HPDE6-E6E7 (cell line): ENCODE data around the gene ATP1A1.

Experiments
- DNase-seq: peaks from one replicate; pipeline ENCODE4 v3.0.0; 2011; ENCODE audit warnings: missing footprints; ENCODE audit errors: extremely low spot score

ATP1A1 gene

GRCh38 chr1:116415200-116415698, 42.2 kb downstream of the ATP1A1 start:
- no peak for DNase-seq

DNA sequence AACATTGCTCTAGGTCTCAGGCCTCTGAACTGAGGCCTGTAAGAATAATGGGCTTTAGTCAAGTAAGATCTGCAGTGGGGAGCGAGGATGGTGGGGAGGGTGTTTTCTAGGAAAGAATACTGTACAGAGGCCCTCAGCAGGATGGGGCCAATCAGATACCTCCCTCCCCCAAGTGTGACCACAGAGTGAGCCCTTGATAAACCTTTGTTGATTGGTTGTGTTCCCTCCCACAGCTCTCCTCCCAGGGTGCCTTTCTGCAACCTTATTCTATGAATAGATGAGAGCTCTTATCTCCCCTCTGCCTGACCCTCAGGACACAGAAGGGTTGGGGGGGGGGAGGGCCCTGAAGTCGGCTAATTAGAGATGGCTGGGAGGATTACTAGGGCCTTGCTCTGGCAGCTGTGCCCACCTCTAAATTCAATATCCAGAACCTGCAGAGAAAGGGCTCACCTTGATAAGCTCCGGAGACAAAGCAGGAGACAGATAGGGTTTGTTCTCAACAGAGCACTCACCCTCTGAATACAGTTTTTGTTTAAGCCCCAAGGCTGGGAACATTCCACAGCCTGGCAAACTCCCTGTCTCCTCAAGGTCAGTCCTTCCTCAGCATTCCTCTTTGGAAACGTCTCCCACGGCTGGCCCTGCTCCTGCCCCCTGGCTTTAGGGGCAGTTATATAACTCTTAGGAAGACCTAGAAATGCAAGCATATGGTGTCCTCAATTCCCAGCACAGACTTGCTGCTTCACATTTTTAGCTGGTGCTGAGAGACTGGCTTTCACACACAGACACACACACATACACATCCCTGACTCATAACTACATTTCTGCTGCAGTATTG, 42.9 kb downstream of the ATP1A1 start:
- DNase-seq = no peak

DNA sequence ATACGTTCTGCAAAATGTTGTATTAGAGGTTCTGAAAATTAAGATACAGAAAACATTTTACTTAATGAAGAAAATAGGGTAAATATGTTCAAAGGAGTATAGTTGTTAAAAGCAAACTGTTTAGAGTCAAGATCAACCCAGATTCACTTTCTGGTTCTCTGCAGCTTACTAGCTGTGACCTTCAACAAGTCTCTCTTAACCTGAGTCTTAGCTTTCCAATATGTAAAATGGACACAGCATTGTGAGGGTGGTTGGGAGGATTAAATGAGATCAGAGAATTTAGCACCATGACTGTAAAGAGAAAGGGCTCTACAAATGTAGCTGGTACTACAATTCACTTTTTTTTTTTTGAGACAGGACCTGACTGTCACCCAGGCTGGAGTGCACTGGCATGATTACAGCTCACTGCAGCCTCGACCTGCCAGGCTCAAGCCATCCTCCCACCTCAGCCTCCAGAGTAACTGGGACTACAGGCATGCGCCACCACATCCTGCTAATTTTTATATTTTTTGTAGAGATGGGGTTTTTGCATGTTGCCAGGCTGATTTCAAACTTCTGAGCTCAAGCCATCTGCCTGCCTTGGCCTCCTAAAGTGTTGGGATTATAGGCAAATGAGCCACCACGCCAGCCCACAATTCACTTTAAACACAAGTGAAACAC, 43.9 kb downstream of the ATP1A1 start:
- no peak for DNase-seq

DNA sequence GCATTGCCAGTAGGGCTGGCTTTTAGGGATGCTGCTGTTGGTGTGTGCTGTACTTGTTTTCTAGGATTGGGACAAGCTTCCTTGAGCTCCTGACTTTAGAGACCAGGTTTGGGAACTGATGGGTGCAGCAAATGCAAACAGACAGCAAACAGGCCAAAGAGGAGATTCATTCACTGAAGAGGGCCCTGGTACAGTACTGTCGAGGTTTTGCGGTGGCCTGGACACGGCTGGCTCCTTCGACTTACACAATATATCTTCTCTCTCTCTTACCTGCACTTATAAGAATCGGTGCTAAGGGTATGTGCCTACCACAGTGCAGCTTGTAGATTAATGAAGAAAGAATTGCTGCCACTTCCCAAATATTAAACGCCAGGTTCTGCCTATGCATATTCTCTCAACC, 44.6 kb downstream of the ATP1A1 start:
- DNase-seq = no peak

- no peak for DNase-seq
These were observed 45.2 kb downstream of the ATP1A1 start for GRCh38 chr1:116418091-116418830.

GRCh38 chr1:116420417-116421200, 47.6 kb downstream of the ATP1A1 start:
- no peak for DNase-seq

GRCh38 chr1:116424438-116424837, 51.4 kb downstream of the ATP1A1 start:
- no peak for DNase-seq

DNA sequence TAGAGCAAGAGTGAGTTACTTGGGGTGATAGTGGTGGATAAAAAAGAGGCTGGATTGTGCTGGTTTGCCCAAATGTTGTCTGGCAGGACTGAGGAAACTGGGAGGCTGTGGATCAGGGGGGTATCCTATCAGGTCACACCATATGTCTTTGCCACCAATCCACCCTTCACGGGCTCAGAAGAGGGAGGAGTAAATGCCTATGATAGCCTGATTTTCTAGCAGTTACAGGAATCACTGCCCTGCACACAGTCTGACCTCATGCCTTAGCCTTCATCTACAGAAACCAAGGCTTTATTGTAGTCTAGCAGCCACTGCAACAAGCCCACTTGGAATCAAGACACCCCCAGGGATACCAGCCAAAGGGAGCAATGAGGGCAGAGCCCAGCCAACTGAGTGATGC, 51.8 kb downstream of the ATP1A1 start:
- no peak for DNase-seq

- no peak for DNase-seq
These were observed 52.9 kb downstream of the ATP1A1 start for GRCh38 chr1:116425987-116426386.

DNA sequence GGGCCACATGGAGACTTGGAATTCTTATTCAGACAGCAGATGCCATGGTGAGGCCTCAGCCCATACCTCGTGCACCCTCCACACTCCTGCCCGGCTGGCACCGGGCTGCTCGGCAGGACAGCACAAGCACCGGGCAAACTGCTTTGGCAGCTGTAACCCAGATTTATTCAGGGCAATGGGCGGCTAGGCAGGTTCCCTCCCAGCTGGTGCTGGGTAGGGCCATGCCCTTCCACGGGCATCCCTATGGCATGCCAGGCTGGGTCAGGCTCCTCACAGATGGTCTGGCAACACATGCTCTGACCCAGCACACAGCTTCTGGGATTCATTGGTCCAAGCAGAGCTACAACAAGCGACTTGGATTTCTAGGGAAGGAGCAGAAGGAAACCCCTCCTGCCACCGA, 53.4 kb downstream of the ATP1A1 start:
- DNase-seq = no peak

- no peak for DNase-seq
These were observed 55.5 kb downstream of the ATP1A1 start for GRCh38 chr1:116428576-116428975.

DNA sequence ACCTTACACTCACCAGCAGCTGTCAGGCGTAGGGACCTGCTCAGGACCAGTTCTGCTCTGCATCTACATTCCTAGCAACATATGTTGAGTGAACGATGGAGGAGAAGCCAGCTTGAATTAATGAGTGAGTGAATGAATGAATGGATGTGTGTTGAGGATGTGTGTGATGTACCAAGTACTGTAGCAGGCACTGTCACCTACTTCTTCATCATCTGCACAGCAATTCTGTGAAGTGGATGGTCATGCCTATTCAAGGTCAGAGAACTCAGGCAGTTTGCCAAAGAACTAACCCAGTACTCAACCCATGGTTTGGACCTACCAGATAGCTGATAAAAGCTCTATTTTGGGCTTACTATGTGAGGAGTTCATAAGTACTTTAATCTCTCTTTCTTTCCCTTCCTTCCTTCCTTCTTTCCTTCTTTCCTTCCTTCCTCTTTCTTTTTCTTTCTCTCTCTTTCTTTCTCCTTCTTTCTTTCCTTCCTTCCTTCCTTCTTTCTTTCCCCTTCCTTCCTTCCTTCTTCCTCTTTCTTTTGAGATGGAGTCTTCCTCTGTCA, 56.9 kb downstream of the ATP1A1 start:
- no peak for DNase-seq

GRCh38 chr1:116431870-116432500, 58.9 kb downstream of the ATP1A1 start:
- DNase-seq = no peak

GRCh38 chr1:116432655-116433265, 59.7 kb downstream of the ATP1A1 start:
- DNase-seq = no peak

DNA sequence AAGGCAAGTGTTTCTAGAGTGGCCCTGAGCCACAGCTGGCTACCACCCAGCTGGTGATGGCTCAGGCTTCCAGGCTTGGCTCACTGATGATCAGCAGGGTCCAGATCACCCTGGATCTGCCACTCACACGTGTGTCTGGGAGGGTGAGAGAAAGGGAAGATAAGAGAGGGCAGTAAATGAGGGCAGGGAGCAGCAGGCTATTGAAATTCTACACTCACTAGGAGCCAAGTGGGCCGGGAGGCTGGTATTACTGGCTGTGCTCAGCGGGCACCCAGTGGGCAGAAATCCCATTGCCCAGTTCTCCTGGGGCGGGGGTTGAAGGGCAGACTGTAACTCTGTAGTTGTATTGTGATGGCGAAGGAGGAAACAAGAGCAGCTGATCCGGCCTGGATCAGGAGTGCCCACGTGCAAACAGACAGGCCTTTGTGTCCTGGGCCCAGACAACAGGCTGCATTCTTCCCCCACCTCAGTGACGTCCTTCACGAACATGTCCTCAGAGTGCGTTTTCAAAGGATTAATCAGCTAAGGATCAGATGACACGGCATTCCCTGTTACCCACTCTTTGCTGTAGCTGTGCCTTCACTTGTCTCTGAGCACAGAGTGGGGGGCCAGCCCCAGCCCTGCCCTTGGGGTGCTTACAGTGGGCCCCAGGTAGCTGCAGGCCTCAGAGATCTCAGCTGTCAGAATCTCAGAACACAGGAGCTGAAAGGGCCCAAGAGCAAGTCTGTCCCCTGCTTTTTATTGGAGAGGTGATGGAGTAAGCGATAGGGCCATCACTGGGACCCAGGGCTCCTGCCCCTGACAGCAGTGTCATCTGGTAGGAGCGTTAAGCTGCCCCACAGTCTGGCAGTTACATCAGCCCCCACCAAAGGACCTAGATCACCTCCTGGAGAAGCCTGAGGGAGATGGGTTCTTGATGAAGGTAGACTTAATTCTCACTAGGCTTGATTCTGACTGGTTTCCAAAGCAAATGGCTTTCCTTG, 60.5 kb downstream of the ATP1A1 start:
- DNase-seq = no peak

GRCh38 chr1:116434849-116435248, 61.8 kb downstream of the ATP1A1 start:
- no peak for DNase-seq

- no peak for DNase-seq
These were observed 63.0 kb downstream of the ATP1A1 start for GRCh38 chr1:116435806-116436610.

GRCh38 chr1:116436611-116436970, 63.5 kb downstream of the ATP1A1 start:
- DNase-seq = no peak
